Endothelial cell of umbilical vein (primary cell): ENCODE data around the gene SPG7.

Experiments used
- EZH2 ChIP-seq: IDR thresholded peaks from 2 replicates; pipeline ENCODE4 v1.6.1; 2012; ENCODE audit warnings: borderline replicate concordance, low read depth, mild to moderate bottlenecking, moderate library complexity, low read length, inconsistent platforms; ENCODE audit not compliant: severe bottlenecking
- FOS ChIP-seq: IDR thresholded peaks from 2 replicates; pipeline ENCODE4 v1.6.1; 2011; ENCODE audit warnings: mild to moderate bottlenecking, low read length, moderate library complexity, borderline replicate concordance; ENCODE audit not compliant: insufficient read depth
- GATA2 ChIP-seq: IDR thresholded peaks from 2 replicates; pipeline ENCODE4 v1.7.0; 2011; ENCODE audit warnings: low read depth, mild to moderate bottlenecking, moderate library complexity, mixed read lengths, low read length; ENCODE audit not compliant: insufficient read length, insufficient read depth
- JUN ChIP-seq: IDR thresholded peaks from 2 replicates; pipeline ENCODE4 v1.6.1; 2011; ENCODE audit warnings: borderline replicate concordance, low read depth; ENCODE audit not compliant: insufficient read length, insufficient read depth
- POLR2A ChIP-seq: IDR thresholded peaks from 2 replicates; pipeline ENCODE4 v1.6.1; 2012; ENCODE audit warnings: low read depth, mild to moderate bottlenecking, control low read depth, low read length
- POLR2AphosphoS5 ChIP-seq: IDR thresholded peaks from 2 replicates; pipeline ENCODE4 v1.6.1; 2012; ENCODE audit warnings: low read depth, mild to moderate bottlenecking, control low read depth, low read length, moderate library complexity; ENCODE audit not compliant: insufficient read depth
- TF ChIP-seq, protein P1 (sequence below): IDR thresholded peaks from 2 replicates; pipeline ENCODE4 v1.6.1; 2011; ENCODE audit not compliant: insufficient read depth, insufficient read length
- TF ChIP-seq, protein P2 (sequence below), 2 donors: IDR thresholded peaks; 1 replicate in 1 of 2; 2 replicates in 1 of 2; pipeline ENCODE4 v1.5.1; 2011; ENCODE audit warnings: low read length in 2 of 2, mild to moderate bottlenecking in 2 of 2, moderate library complexity in 2 of 2, control low read depth in 1 of 2, inconsistent platforms in 1 of 2, low read depth in 1 of 2; ENCODE audit not compliant: insufficient read depth in 1 of 2; ENCODE audit errors: extremely low read depth in 1 of 2

DNA sequence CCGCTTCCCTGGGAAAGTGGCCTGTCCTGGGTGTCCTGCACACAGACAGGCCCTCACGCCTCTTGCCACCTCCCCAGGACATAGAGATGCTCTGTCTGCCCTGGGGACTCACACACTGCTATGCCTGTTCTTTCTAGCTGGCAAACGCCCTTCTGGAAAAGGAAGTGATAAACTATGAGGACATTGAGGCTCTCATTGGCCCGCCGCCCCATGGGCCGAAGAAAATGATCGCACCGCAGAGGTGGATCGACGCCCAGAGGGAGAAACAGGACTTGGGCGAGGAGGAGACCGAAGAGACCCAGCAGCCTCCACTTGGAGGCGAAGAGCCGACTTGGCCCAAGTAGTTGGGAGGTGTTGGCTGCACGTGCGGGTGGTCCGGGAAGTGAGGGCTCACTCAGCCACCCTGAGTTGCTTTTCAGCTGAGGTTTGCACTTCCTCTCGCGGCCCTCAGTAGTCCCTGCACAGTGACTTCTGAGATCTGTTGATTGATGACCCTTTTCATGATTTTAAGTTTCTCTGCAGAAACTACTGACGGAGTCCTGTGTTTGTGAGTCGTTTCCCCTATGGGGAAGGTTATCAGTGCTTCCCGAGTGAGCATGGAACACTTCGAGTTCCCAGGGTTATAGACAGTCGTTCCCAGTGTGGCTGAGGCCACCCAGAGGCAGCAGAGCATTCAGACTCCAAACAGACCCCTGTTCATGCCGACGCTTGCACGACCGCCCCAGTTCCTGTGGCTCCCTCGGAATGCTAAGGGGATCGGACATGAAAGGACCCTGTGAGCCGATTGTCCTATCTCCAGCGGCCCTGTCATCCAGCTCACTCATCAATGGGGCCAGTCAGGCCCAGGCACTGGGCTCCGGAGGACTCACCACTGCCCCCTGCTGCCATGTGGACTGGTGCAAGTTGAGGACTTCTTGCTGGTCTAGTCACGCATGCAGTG, 48.8 kb downstream of the SPG7 start:
- TF ChIP-seq, protein P1, sequence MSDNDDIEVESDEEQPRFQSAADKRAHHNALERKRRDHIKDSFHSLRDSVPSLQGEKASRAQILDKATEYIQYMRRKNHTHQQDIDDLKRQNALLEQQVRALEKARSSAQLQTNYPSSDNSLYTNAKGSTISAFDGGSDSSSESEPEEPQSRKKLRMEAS: peak; percentile 27
- TF ChIP-seq, protein P2, sequence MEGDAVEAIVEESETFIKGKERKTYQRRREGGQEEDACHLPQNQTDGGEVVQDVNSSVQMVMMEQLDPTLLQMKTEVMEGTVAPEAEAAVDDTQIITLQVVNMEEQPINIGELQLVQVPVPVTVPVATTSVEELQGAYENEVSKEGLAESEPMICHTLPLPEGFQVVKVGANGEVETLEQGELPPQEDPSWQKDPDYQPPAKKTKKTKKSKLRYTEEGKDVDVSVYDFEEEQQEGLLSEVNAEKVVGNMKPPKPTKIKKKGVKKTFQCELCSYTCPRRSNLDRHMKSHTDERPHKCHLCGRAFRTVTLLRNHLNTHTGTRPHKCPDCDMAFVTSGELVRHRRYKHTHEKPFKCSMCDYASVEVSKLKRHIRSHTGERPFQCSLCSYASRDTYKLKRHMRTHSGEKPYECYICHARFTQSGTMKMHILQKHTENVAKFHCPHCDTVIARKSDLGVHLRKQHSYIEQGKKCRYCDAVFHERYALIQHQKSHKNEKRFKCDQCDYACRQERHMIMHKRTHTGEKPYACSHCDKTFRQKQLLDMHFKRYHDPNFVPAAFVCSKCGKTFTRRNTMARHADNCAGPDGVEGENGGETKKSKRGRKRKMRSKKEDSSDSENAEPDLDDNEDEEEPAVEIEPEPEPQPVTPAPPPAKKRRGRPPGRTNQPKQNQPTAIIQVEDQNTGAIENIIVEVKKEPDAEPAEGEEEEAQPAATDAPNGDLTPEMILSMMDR (IDR thresholded peaks at IDR 0.05; ENCODE audit: extremely low read depth in 1 of 2, insufficient read depth in 1 of 2, low read depth in 1 of 2, low read length in 2 of 2): peak; percentile 88 to 93
- TF ChIP-seq GATA2 (no peak), EZH2 (no peak), POLR2AphosphoS5 (no peak), POLR2A (no peak), JUN (no peak), FOS (no peak)
